A673 (cell line): ENCODE data around the gene SYNE1.

Experiments used
- CTCF ChIP-seq: fragments of 300-800, 200-600 bp; sonication (generic); conservative IDR thresholded peaks from 2 replicates; pipeline ENCODE4 v1.5.1; 2017; ENCODE audit warnings: low read depth, mild to moderate bottlenecking, antibody characterized with exemption, low read length, moderate library complexity, mixed read lengths
- EZH2 ChIP-seq: fragments of 200-600 bp; sonication (generic); IDR thresholded peaks from 2 replicates; pipeline ENCODE4 v1.6.1; 2017; ENCODE audit warnings: borderline replicate concordance, low read depth, mild to moderate bottlenecking, mixed read lengths, antibody characterized with exemption, low read length; ENCODE audit not compliant: poor library complexity, severe bottlenecking

- no peak for TF ChIP-seq CTCF
- no peak for TF ChIP-seq EZH2
Measured at GRCh38 chr6:152201120-152201519, 436.0 kb downstream of the SYNE1 start.
